AG04450 (cell line): Measurements from ENCODE around the gene IFIT3. TPM values are rescaled to one million over a fixed set of nuclear protein-coding genes. Genes with fewer than 3 reads are reported as not detected.

ENCODE experiments used
- CTCF ChIA-PET: fragments of 300-600, 350-600 bp; formaldehyde crosslinking; extraction: SDS; loops from one replicate; lab custom pipeline; 2022; ENCODE audit warnings: antibody characterized with exemption, inconsistent platforms; lab: Charles Lee
- POLR2A ChIA-PET: fragments of 350-600 bp; formaldehyde crosslinking; extraction: SDS; loops from one replicate; lab custom pipeline; 2021; ENCODE audit warnings: antibody characterized with exemption, inconsistent platforms; lab: Yijun Ruan, JAX
- DNase-seq: peaks from one replicate; pipeline ENCODE4 v3.0.0-alpha.2; 2011; ENCODE audit warnings: low read depth, low spot score
- H3K27ac ChIP-seq: one replicate; pipeline ENCODE4 v1.5.1; 2012; ENCODE audit warnings: low read depth, low read length, control low read depth
- H3K27me3 ChIP-seq: one replicate; pipeline ENCODE4 v1.6.0; 2012; ENCODE audit warnings: low read length; ENCODE audit not compliant: control insufficient read depth, insufficient read depth
- H3K4me3 ChIP-seq: 2 replicates; pipeline ENCODE4 v1.5.1; 2011; ENCODE audit warnings: mild to moderate bottlenecking, low read depth, low read length, control low read depth
- H3K9me3 ChIP-seq: 2 replicates; pipeline ENCODE4 v1.5.1; 2012; ENCODE audit warnings: low read length; ENCODE audit not compliant: control insufficient read depth, insufficient read depth
- polyA plus RNA-seq: library from polyadenylated mRNA; depleted of rRNA; stranded (reverse); fragments of >200 nt; gene quantifications from 2 replicates; pipeline ENCODE4 v1.2.3, GENCODE V29; 2011
- TF ChIP-seq, protein P1 (sequence below): IDR thresholded peaks from 2 replicates; pipeline ENCODE4 v1.5.1; 2011; ENCODE audit warnings: low read depth, low read length, control low read depth, inconsistent platforms

The IFIT3 gene
- polyA plus RNA-seq, 1 experiment = 8.7 TPM

DNA sequence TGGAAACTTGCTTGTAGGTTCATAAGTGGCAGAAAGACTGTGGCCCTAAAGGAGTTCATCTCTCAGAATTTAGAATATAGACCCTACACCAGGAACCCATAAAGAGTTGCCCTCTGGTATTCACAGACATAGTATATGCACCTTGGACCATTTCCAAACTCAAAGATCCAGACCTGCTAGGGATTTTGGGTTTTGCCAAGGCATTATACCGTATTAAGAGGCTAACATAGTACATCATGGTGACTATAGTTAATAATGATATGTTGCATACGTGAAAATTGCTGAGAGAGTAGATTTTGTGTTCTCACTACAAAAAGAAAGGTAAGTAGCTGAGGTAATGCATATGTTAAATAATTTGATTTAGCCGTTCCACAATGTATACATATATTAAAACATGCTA is 13.9 kb downstream of the IFIT3 start:
- no peaks in the 10 kb centered on the region for H3K9me3 ChIP-seq
- TF ChIP-seq, protein P1, sequence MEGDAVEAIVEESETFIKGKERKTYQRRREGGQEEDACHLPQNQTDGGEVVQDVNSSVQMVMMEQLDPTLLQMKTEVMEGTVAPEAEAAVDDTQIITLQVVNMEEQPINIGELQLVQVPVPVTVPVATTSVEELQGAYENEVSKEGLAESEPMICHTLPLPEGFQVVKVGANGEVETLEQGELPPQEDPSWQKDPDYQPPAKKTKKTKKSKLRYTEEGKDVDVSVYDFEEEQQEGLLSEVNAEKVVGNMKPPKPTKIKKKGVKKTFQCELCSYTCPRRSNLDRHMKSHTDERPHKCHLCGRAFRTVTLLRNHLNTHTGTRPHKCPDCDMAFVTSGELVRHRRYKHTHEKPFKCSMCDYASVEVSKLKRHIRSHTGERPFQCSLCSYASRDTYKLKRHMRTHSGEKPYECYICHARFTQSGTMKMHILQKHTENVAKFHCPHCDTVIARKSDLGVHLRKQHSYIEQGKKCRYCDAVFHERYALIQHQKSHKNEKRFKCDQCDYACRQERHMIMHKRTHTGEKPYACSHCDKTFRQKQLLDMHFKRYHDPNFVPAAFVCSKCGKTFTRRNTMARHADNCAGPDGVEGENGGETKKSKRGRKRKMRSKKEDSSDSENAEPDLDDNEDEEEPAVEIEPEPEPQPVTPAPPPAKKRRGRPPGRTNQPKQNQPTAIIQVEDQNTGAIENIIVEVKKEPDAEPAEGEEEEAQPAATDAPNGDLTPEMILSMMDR = no peak
- DNase-seq = no peak
- POLR2A ChIA-PET = no interaction called here
- H3K27me3 ChIP-seq = no peaks in the 10 kb centered on the region
- no peak overlapping the region for H3K4me3 ChIP-seq
- CTCF ChIA-PET = interaction anchor here (2.0 kb wide), 1 partner anchor 27 kb away, joined by 7 read pairs; no protein-coding TSS in a partner anchor
- no peak overlapping the region for H3K27ac ChIP-seq

DNA sequence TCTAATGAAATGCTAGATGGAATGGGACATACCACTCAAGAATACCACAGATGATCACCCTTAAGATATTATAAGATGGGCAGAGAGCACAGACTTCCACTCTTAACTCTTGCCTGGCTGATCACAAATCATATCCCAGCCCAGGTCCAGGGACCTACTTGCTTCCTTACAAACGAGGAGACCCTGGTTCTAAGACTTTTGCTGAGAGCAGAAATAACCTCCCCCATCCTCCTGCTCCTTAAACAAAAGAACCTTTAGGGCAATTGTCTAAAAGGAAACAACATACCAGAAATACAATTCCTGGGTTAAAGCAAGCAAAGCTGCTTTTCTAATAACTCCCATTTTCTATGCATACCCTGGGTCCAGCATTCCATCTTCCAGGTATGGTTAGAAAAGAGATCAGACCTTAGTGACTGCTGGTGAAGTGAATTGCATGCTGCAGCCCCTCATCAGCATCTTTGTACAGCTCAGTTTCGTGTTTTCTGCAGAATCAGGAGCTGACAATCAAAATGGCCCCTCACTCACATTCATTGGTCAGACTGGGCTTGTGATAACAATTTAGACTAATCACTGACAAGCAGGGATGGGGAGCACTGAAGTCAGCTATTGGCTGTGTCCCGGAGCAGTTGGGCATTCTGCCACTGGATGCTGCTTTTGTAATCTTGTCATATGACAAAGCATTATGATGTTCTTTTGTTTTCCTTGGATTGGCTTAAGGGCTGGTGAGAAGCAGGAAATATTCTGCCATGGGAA is 14.6 kb downstream of the IFIT3 start:
- H3K4me3 ChIP-seq = no peak overlapping the region
- ChIA-PET CTCF (interaction anchor here (2.0 kb wide), 1 partner anchor 26 kb away, joined by 7 read pairs; no protein-coding TSS in a partner anchor), POLR2A (no interaction called here)
- DNase-seq = no peak
- H3K27ac ChIP-seq = no peak overlapping the region
- no peaks in the 10 kb centered on the region for H3K9me3 ChIP-seq
- TF ChIP-seq, protein P1 = no peak
- H3K27me3 ChIP-seq = no peaks in the 10 kb centered on the region

DNA sequence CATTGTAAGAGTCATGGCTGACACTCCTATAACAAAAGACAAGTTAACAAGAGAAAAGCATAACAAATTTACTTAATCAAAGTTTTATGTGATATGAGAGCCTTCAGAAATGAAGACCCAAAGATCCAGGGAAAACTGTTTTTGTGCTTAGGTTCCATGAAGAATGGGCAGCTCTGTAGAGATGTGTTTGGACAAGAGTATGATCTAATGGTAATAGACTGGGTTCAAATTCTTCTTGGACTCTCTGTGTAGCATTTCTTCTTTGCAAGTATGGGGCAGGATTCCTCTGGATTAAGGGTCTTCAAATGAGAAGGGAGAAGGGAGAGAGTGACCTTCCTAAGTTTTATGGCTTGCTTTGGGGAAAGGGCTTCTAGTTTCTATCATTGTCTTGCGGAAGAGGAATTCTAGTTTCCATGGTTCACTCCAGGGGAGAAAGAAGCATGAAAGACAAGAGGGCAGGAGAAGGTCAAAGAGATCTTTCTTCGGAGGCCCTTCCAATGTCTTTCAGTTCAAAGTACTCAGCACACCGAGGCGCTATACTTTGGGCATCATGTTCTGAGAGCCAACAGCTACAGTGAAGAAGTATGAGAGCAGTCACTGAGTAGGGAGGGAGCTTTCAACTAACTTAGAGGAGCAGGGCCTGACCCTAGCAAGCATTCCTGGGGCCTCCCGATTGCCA is 15.4 kb downstream of the IFIT3 start:
- POLR2A ChIA-PET = no interaction called here

DNA sequence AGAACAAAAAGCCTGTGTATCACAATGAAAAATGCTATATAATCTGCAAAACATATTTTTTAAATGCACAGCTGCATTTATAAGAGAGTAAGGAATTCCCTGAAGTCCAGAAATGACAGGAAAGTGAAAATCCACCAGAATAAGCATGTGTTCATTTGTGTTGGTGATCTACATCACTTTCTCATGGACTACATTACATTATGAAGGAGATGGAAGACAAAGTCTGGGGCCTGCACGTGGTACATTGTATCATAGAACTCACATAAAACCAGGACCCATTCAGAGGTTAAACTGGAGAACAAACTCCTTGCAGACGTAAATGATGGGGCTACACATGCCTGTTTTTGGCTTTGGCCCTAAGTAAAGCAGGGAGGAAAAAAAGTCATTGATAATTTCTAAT is 16.4 kb downstream of the IFIT3 start:
- no peaks in the 10 kb centered on the region for H3K27me3 ChIP-seq
- TF ChIP-seq, protein P1 = no peak
- ChIA-PET POLR2A (no interaction called here), CTCF (no interaction called here)
- H3K27ac ChIP-seq = no peak overlapping the region
- DNase-seq = no peak
- H3K4me3 ChIP-seq = no peak overlapping the region
- no peaks in the 10 kb centered on the region for H3K9me3 ChIP-seq

More for the DNA sequence above, 15.4 kb downstream of the IFIT3 start:
- CTCF ChIA-PET = interaction anchor here (2.0 kb wide), 1 partner anchor 26 kb away, joined by 7 read pairs; no protein-coding TSS in a partner anchor
- Histone ChIP-seq H3K9me3 (no peaks in the 10 kb centered on the region), H3K4me3 (no peak overlapping the region), H3K27ac (no peak overlapping the region), H3K27me3 (no peaks in the 10 kb centered on the region)
- TF ChIP-seq, protein P1 = no peak
- no peak for DNase-seq
